ENCODE data around the gene TDP1. TPM values are rescaled to one million over a fixed set of nuclear protein-coding genes. Genes with fewer than 3 reads are reported as not detected.

TDP1 gene
- total RNA-seq, 1 donor from 2014 or later, result 30.3 TPM

DNA sequence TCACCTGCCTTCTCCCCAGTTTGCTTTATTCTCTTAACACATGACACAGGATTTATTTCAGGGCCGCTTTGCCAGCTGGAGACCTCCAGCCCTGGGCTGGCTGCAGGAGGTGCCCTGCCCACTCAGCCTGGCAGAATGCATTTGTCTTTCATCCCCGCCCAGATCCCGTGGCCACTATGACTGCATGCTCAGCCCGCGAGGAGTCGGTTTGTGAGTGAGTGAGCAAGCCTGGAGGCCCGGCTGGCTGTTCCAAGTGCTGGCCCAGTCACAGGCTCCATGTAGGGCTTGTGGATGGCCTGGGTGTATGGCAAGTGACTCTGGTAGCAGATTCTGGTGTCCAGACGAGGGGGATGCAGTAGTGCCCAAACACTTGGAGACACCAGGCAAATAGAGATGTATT, 2.1 kb downstream of the TDP1 start:
- no peak overlapping the region for H3K27ac Mint-ChIP-seq (ENCODE audit: unreplicated experiment)
- peaks cover 9% of the 10 kb centered on the region for H3K27me3 Mint-ChIP-seq (ENCODE audit: unreplicated experiment)
- no peak for DNase-seq
- H3K9me3 Mint-ChIP-seq (ENCODE audit: unreplicated experiment), result peaks cover 5% of the 10 kb centered on the region
- H3K4me1 Mint-ChIP-seq (ENCODE audit: low read depth, unreplicated experiment), result peaks cover 9% of the 10 kb centered on the region
- H3K36me3 Mint-ChIP-seq (ENCODE audit: unreplicated experiment), result no peaks in the 10 kb centered on the region
- peak overlapping the region; percentile 96 for H3K4me3 Mint-ChIP-seq (ENCODE audit: unreplicated experiment)
- TF ChIP-seq, protein P1, sequence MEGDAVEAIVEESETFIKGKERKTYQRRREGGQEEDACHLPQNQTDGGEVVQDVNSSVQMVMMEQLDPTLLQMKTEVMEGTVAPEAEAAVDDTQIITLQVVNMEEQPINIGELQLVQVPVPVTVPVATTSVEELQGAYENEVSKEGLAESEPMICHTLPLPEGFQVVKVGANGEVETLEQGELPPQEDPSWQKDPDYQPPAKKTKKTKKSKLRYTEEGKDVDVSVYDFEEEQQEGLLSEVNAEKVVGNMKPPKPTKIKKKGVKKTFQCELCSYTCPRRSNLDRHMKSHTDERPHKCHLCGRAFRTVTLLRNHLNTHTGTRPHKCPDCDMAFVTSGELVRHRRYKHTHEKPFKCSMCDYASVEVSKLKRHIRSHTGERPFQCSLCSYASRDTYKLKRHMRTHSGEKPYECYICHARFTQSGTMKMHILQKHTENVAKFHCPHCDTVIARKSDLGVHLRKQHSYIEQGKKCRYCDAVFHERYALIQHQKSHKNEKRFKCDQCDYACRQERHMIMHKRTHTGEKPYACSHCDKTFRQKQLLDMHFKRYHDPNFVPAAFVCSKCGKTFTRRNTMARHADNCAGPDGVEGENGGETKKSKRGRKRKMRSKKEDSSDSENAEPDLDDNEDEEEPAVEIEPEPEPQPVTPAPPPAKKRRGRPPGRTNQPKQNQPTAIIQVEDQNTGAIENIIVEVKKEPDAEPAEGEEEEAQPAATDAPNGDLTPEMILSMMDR (IDR thresholded peaks at IDR 0.05; ENCODE audit: partially characterized antibody, unreplicated experiment), result no peak

DNA sequence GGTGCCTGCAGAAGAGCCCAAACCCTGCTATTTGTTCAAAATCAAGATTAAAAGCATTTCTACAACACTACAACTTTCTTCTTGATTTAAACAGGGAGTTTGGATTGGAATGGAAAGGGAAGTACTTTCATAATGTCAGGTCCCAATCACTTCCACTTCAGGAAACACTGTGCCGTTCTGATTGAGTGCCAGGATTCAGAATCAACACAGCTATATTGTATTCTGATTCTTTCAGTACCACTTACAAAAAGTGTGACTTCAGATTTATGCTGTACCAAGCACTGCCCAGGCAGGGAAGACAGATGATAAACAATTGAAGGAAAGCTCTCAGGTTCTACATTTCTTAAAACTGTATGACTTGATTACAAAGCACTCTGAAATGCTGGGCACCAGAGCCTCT, 3.2 kb downstream of the TDP1 start:
- Mint-ChIP-seq H3K27ac (ENCODE audit: unreplicated experiment) (no peak overlapping the region), H3K4me3 (ENCODE audit: unreplicated experiment) (no peak overlapping the region), H3K9me3 (ENCODE audit: unreplicated experiment) (peaks cover 5% of the 10 kb centered on the region), H3K4me1 (ENCODE audit: low read depth, unreplicated experiment) (peaks cover 5% of the 10 kb centered on the region), H3K36me3 (ENCODE audit: unreplicated experiment) (no peaks in the 10 kb centered on the region), H3K27me3 (ENCODE audit: unreplicated experiment) (peaks cover 9% of the 10 kb centered on the region)
- TF ChIP-seq, protein P1 (IDR thresholded peaks at IDR 0.05; ENCODE audit: partially characterized antibody, unreplicated experiment), result no peak
- no peak for DNase-seq

DNA sequence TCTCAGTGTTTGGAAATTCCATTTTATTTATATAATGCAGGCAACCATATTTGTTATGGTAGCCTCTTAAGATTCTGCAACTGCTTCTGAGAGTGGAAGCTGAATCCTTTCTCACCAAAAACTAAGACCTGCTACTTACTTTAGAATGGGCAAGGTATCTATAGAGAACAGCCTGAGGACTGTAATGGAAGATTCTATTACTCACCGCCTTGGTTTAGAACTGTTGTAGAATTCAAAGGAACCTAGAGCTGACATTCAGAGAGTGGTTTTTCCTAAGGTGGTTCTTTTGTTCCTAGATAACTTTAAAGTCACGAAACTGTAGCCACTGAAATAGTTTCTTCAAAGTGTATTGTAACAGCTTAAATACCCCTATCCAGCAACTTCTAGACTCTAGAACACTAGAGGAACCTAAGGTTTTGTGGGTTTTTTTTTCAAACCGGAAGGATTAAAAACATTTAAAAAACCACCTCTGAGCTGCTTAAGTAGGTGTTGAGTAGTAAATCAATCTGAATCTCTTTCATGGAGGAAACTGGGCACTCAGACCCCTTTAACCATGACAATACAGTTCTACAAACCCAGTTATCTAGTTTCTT, 4.2 kb downstream of the TDP1 start:
- Mint-ChIP-seq H3K27ac (ENCODE audit: unreplicated experiment) (no peak overlapping the region), H3K36me3 (ENCODE audit: unreplicated experiment) (no peaks in the 10 kb centered on the region), H3K9me3 (ENCODE audit: unreplicated experiment) (no peaks in the 10 kb centered on the region), H3K27me3 (ENCODE audit: unreplicated experiment) (peaks cover 6% of the 10 kb centered on the region), H3K4me1 (ENCODE audit: low read depth, unreplicated experiment) (peaks cover 5% of the 10 kb centered on the region), H3K4me3 (ENCODE audit: unreplicated experiment) (no peak overlapping the region)
- TF ChIP-seq, protein P1 (IDR thresholded peaks at IDR 0.05; ENCODE audit: partially characterized antibody, unreplicated experiment), result no peak
- no peak for DNase-seq

DNA sequence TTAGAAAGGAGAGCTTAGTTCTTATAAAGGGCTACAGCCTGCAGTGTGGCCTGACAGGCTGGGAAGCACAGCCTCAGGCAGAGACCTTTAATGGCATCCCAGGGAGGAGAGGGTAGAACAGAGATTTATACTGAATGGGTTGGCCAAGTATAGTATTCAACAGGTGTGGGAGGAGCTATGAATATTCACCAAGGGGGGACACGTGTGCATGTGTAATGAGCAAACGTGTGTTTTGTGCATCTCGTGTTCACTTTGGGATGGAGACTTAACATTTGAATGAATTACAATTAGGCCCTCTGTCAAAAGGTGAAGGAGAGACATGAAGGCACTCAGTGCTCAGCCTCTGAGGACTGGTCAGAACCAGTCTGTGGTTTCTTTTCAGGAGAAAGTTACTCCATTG, 5.2 kb downstream of the TDP1 start:
- H3K9me3 Mint-ChIP-seq (ENCODE audit: unreplicated experiment), result no peaks in the 10 kb centered on the region
- H3K27me3 Mint-ChIP-seq (ENCODE audit: unreplicated experiment), result peaks cover 6% of the 10 kb centered on the region
- H3K27ac Mint-ChIP-seq (ENCODE audit: unreplicated experiment), result no peak overlapping the region
- TF ChIP-seq, protein P1 (IDR thresholded peaks at IDR 0.05; ENCODE audit: partially characterized antibody, unreplicated experiment), result no peak
- DNase-seq, result no peak
- peaks cover 5% of the 10 kb centered on the region for H3K4me1 Mint-ChIP-seq (ENCODE audit: low read depth, unreplicated experiment)
- no peaks in the 10 kb centered on the region for H3K36me3 Mint-ChIP-seq (ENCODE audit: unreplicated experiment)
- no peak overlapping the region for H3K4me3 Mint-ChIP-seq (ENCODE audit: unreplicated experiment)

DNA sequence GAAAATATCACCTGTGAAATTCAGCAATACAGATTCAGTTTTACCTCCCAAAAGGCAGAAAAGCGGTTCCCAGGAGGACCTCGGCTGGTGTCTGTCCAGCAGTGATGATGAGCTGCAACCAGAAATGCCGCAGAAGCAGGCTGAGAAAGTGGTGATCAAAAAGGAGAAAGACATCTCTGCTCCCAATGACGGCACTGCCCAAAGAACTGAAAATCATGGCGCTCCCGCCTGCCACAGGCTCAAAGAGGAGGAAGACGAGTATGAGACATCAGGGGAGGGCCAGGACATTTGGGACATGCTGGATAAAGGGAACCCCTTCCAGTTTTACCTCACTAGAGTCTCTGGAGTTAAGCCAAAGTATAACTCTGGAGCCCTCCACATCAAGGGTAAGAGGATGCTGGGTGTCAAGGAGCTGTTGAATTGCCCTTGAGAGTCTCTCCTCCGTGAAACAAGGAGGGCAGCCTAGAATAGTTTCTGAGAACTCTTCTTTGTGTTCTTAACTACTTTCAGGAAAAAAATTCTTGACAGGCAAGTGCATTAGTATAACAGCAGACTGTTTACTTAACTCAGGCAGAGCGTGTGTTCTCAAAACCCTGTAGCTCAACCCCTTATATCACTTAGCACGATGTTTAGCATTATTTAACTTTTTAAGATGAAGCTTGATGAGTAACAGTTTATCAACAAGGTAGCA, 7.7 kb downstream of the TDP1 start:
- Mint-ChIP-seq H3K27ac (ENCODE audit: unreplicated experiment) (no peak overlapping the region), H3K36me3 (ENCODE audit: unreplicated experiment) (no peaks in the 10 kb centered on the region), H3K9me3 (ENCODE audit: unreplicated experiment) (no peaks in the 10 kb centered on the region), H3K4me1 (ENCODE audit: low read depth, unreplicated experiment) (peaks cover 1% of the 10 kb centered on the region), H3K27me3 (ENCODE audit: unreplicated experiment) (peaks cover 2% of the 10 kb centered on the region), H3K4me3 (ENCODE audit: unreplicated experiment) (no peak overlapping the region)
- DNase-seq, result no peak
- TF ChIP-seq, protein P1 (IDR thresholded peaks at IDR 0.05; ENCODE audit: partially characterized antibody, unreplicated experiment), result no peak
